CD8-positive, alpha-beta memory T cell (primary cell): Measurements from ENCODE around the gene ZNF804A. TPM values are rescaled to one million over a fixed set of nuclear protein-coding genes. Genes with fewer than 3 reads are reported as not detected.

ENCODE experiments used
- CTCF ChIA-PET: fragments of 350-600 bp; sonication (Branson Sonifier 250); formaldehyde crosslinking; loops from one replicate; lab custom pipeline; 2021; ENCODE audit warnings: antibody characterized with exemption; lab: Charles Lee
- POLR2A ChIA-PET: fragments of 350-600 bp; sonication (Branson Sonifier 250); formaldehyde crosslinking; loops from one replicate; lab custom pipeline; 2021; ENCODE audit warnings: antibody characterized with exemption; lab: Charles Lee
- DNase-seq, 5 donors: peaks; one replicate each; pipeline versions ENCODE4 v3.0.0 to v3.0.0-alpha.2; 2020 to 2022; ENCODE audit warnings: mixed read lengths in 1 of 5
- H3K27ac ChIP-seq: one replicate; pipeline ENCODE4 v1.7.0; 2013; ENCODE audit warnings: low read depth, mild to moderate bottlenecking, low read length, moderate library complexity
- H3K27me3 ChIP-seq: 2 replicates; pipeline ENCODE4 v1.7.0; 2013; ENCODE audit warnings: low read length, mild to moderate bottlenecking; ENCODE audit not compliant: insufficient read depth, poor library complexity, severe bottlenecking
- H3K36me3 ChIP-seq: 2 replicates; pipeline ENCODE4 v1.7.0; 2013; ENCODE audit warnings: mild to moderate bottlenecking, low read length, moderate library complexity; ENCODE audit not compliant: insufficient read depth
- H3K4me1 ChIP-seq: 2 replicates; pipeline ENCODE4 v1.7.0; 2013; ENCODE audit warnings: mild to moderate bottlenecking, low read length, moderate library complexity; ENCODE audit not compliant: insufficient read depth
- H3K4me3 ChIP-seq: 2 replicates; pipeline ENCODE4 v1.7.0; 2013; ENCODE audit warnings: mild to moderate bottlenecking, low read length
- H3K9me3 ChIP-seq: 2 replicates; pipeline ENCODE4 v1.7.0; 2013; ENCODE audit warnings: mild to moderate bottlenecking, low read length
- H3K27ac Mint-ChIP-seq, 8 donors: one replicate each; pipeline ENCODE4 v1.8.0; 2020 to 2021; ENCODE audit warnings: mixed read lengths in 8 of 8, mild to moderate bottlenecking in 6 of 8, inconsistent platforms in 3 of 8, moderate library complexity in 3 of 8
- H3K27me3 Mint-ChIP-seq, 2 donors: one replicate each; pipeline ENCODE4 v1.8.0; 2020 to 2021; ENCODE audit warnings: mixed read lengths in 2 of 2, mild to moderate bottlenecking in 1 of 2, moderate library complexity in 1 of 2
- H3K36me3 Mint-ChIP-seq, 3 donors: one replicate each; pipeline ENCODE4 v1.8.0; 2020 to 2021; ENCODE audit warnings: mixed read lengths in 3 of 3, inconsistent platforms in 1 of 3, mild to moderate bottlenecking in 1 of 3
- H3K4me1 Mint-ChIP-seq, 3 donors: one replicate each; pipeline ENCODE4 v1.8.0; 2020 to 2021; ENCODE audit warnings: mixed read lengths in 3 of 3, inconsistent platforms in 1 of 3, mild to moderate bottlenecking in 1 of 3
- H3K4me3 Mint-ChIP-seq, 7 donors: one replicate each; pipeline ENCODE4 v1.8.0; 2020 to 2021; ENCODE audit warnings: mixed read lengths in 7 of 7, mild to moderate bottlenecking in 6 of 7, moderate library complexity in 4 of 7, inconsistent platforms in 2 of 7
- H3K9me3 Mint-ChIP-seq, 5 donors: one replicate each; pipeline ENCODE4 v1.8.0; 2020 to 2022; ENCODE audit warnings: mixed read lengths in 5 of 5, mild to moderate bottlenecking in 3 of 5, moderate library complexity in 2 of 5, inconsistent platforms in 1 of 5
- polyA plus RNA-seq: library from polyadenylated mRNA; unstranded; fragments of 300-500 nt; fragmentation: Illumina TruSeq; gene quantifications from one replicate; pipeline ENCODE4 v1.2.3, GENCODE V29; 2021
- total RNA-seq, 2 experiments: library from RNA; stranded (reverse); gene quantifications; one replicate each; pipeline ENCODE4 v1.2.3, GENCODE V29; 2021

The ZNF804A gene
- total and polyA plus RNA-seq, 3 experiments from 2014 or later: not detected

DNA sequence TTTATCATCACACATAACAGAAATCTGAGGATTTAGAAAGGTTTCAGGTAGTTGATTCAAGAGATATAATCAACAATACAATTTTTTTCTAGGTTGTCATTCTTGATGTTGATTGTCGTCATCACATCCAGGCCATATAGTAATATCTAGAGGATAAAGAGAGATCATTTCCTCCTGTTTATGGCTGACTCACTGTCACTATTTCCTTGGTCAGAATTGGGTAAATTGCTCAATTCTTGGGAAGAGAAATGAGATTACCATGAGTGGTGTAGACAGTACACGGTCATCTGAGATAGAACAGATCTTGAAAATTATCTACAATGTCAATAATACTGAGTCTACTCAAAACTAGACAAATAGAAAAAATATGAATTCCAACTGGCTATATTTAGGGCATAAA, 78.8 kb downstream of the ZNF804A start:
- DNase-seq: no peak
- peaks cover 0 to 3% (median 0%) of the 10 kb centered on the region in 5 donors for H3K9me3 Mint-ChIP-seq
- POLR2A ChIA-PET: no interaction called here
- CTCF ChIA-PET: no interaction called here
- H3K36me3 ChIP-seq: no peaks in the 10 kb centered on the region
- H3K27me3 ChIP-seq: no peaks in the 10 kb centered on the region
- H3K9me3 ChIP-seq: no peaks in the 10 kb centered on the region
- no peak overlapping the region for H3K27ac ChIP-seq
- H3K27ac Mint-ChIP-seq: no peak overlapping the region
- no peaks in the 10 kb centered on the region for H3K36me3 Mint-ChIP-seq
- H3K4me3 Mint-ChIP-seq: no peak overlapping the region
- no peak overlapping the region for H3K4me3 ChIP-seq
- H3K4me1 Mint-ChIP-seq: no peaks in the 10 kb centered on the region
- H3K4me1 ChIP-seq: no peaks in the 10 kb centered on the region
- H3K27me3 Mint-ChIP-seq: no peaks in the 10 kb centered on the region

DNA sequence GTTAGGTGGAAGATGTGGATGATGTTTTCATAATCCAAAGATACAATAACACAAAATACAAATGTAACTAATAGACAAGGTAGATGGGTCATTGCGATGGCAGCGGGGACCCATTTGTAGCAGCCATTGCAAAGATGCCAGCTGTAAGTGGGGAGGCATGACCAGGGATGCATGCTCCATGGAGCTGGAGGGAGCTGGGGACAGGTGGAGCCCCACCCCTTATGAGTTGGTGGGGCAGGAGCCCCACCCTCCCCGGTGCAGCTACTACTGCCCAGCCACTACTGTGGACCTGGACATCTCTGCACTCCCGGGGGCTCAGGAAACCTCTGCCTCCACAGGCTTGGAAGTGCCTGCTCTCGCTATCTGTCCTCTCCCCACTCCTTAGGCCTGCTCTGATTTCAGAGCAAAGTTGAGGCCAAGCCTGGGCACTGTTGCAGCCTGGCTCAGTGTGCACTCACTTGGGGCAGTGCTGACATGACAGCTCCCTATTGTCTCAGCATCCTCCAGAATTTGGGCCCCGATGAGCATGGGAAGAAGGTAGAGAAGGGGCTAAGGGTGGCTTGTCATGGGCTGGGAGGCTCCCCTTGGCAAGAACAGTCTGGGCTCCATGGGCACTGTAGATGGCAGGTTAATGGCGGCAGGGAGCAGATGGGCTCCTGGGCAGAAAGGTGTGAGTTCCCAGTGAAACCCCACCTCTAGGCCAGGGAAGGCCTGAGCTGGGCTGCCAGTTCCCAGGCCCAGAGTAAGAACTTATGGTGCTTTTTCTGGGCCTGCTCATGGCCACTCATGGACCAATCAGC, 81.1 kb downstream of the ZNF804A start:
- no peaks in the 10 kb centered on the region for H3K9me3 ChIP-seq
- DNase-seq: no peak
- H3K4me1 ChIP-seq: no peaks in the 10 kb centered on the region
- ChIA-PET POLR2A (no interaction called here), CTCF (no interaction called here)
- no peaks in the 10 kb centered on the region for H3K36me3 Mint-ChIP-seq
- peaks cover 0 to 2% (median 0%) of the 10 kb centered on the region in 5 donors for H3K9me3 Mint-ChIP-seq
- H3K4me3 Mint-ChIP-seq: no peak overlapping the region
- H3K27ac ChIP-seq: no peak overlapping the region
- no peaks in the 10 kb centered on the region for H3K27me3 ChIP-seq
- no peaks in the 10 kb centered on the region for H3K36me3 ChIP-seq
- H3K27ac Mint-ChIP-seq: no peak overlapping the region
- H3K4me1 Mint-ChIP-seq: no peaks in the 10 kb centered on the region
- H3K4me3 ChIP-seq: no peak overlapping the region
- H3K27me3 Mint-ChIP-seq: no peaks in the 10 kb centered on the region

GRCh38 chr2:184680825-184681224, 82.5 kb downstream of the ZNF804A start:
- no peak for DNase-seq
- Histone ChIP-seq H3K9me3 (no peaks in the 10 kb centered on the region), H3K27me3 (no peaks in the 10 kb centered on the region), H3K4me3 (no peak overlapping the region), H3K36me3 (no peaks in the 10 kb centered on the region), H3K27ac (no peak overlapping the region), H3K4me1 (no peaks in the 10 kb centered on the region)
- ChIA-PET POLR2A (no interaction called here), CTCF (no interaction called here)
- H3K4me1 Mint-ChIP-seq: no peaks in the 10 kb centered on the region
- no peaks in the 10 kb centered on the region for H3K36me3 Mint-ChIP-seq
- H3K4me3 Mint-ChIP-seq: no peak overlapping the region
- peaks cover 0 to 2% (median 0%) of the 10 kb centered on the region in 5 donors for H3K9me3 Mint-ChIP-seq
- no peaks in the 10 kb centered on the region for H3K27me3 Mint-ChIP-seq
- H3K27ac Mint-ChIP-seq: no peak overlapping the region

GRCh38 chr2:184681642-184682321, 83.5 kb downstream of the ZNF804A start:
- no peak for DNase-seq
- no peaks in the 10 kb centered on the region for H3K4me1 ChIP-seq
- H3K4me3 ChIP-seq: no peak overlapping the region
- POLR2A ChIA-PET: no interaction called here
- H3K9me3 ChIP-seq: no peaks in the 10 kb centered on the region
- H3K27ac ChIP-seq: no peak overlapping the region
- no peak overlapping the region for H3K4me3 Mint-ChIP-seq
- CTCF ChIA-PET: no interaction called here
- H3K27me3 ChIP-seq: no peaks in the 10 kb centered on the region
- no peaks in the 10 kb centered on the region for H3K4me1 Mint-ChIP-seq
- H3K27me3 Mint-ChIP-seq: no peaks in the 10 kb centered on the region
- no peaks in the 10 kb centered on the region for H3K36me3 Mint-ChIP-seq
- H3K9me3 Mint-ChIP-seq: peaks cover 0 to 3% (median 0%) of the 10 kb centered on the region in 5 donors
- no peaks in the 10 kb centered on the region for H3K36me3 ChIP-seq
- no peak overlapping the region for H3K27ac Mint-ChIP-seq

DNA sequence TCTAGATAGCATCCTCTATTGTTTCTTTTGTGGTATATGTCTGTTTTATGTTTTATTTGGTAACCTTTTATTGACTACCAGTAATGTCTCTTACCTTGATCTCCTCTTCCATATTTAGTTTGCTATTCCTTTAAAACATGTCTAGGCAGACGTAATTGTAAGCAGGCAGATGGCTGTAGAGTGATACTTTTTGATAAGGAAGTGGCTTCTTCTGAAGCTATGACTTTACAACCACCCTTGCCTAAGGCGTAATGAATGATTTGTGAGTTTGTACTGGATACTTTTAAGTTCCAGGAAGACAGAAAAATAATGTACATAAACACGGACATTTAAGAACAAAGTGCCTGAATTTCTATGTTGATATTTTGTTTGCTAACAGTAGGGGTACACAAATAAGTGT, 85.6 kb downstream of the ZNF804A start:
- DNase-seq: no peak
- H3K36me3 Mint-ChIP-seq: no peaks in the 10 kb centered on the region
- H3K9me3 Mint-ChIP-seq: peaks cover 0 to 6% (median 0%) of the 10 kb centered on the region in 5 donors
- no peaks in the 10 kb centered on the region for H3K27me3 ChIP-seq
- H3K27me3 Mint-ChIP-seq: no peaks in the 10 kb centered on the region
- no peak overlapping the region for H3K4me3 Mint-ChIP-seq
- no peaks in the 10 kb centered on the region for H3K4me1 Mint-ChIP-seq
- H3K36me3 ChIP-seq: no peaks in the 10 kb centered on the region
- no peaks in the 10 kb centered on the region for H3K4me1 ChIP-seq
- no peak overlapping the region for H3K4me3 ChIP-seq
- H3K27ac ChIP-seq: no peak overlapping the region
- no peaks in the 10 kb centered on the region for H3K9me3 ChIP-seq
- ChIA-PET POLR2A (no interaction called here), CTCF (no interaction called here)
- no peak overlapping the region for H3K27ac Mint-ChIP-seq

DNA sequence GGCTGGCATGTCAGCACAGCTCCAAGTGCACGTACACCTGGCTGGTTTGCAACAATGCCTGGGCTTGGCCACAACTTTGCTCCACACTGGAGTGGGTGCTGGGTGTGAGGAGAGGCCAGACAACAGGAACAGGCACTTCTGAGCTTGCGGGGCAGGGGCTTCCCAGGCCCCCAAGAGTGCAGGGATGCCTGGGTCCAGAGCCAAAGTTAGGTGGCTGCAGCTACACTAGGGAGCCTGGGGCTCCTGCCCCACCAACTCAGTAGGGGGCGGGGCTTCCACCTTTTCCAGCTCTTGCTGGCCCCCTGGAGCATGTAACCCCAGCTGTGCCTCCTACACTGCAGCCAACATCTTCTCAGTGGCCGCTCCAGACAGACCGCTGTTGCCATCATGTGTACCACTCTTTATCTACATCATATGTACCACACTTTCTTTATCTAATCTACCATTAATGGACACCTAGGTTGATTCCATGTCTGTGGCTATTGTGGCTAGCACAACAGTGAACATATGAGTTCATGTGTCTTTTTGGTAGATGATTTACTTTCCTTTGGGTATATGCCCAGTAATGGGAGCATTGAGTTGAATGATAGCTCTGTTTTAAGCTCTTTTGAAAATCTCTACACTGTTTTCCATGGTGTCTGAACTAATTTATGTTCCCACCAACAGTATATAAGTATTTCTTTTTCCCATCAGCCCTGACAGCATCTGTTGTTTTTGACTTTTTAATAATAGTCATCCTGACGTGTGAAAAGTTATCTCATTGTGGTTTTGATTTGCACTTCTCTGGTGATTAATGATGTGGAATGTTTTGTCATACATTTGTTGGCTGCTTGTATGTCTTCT, 87.9 kb downstream of the ZNF804A start:
- peaks cover 0 to 6% (median 0%) of the 10 kb centered on the region in 5 donors for H3K9me3 Mint-ChIP-seq
- no peak overlapping the region for H3K27ac Mint-ChIP-seq
- DNase-seq: no peak
- H3K4me3 Mint-ChIP-seq: no peak overlapping the region
- Histone ChIP-seq H3K4me1 (no peaks in the 10 kb centered on the region), H3K36me3 (no peaks in the 10 kb centered on the region), H3K4me3 (no peak overlapping the region), H3K27me3 (no peaks in the 10 kb centered on the region), H3K9me3 (no peaks in the 10 kb centered on the region), H3K27ac (no peak overlapping the region)
- ChIA-PET CTCF (no interaction called here), POLR2A (no interaction called here)
- no peaks in the 10 kb centered on the region for H3K4me1 Mint-ChIP-seq
- H3K27me3 Mint-ChIP-seq: no peaks in the 10 kb centered on the region
- H3K36me3 Mint-ChIP-seq: no peaks in the 10 kb centered on the region

DNA sequence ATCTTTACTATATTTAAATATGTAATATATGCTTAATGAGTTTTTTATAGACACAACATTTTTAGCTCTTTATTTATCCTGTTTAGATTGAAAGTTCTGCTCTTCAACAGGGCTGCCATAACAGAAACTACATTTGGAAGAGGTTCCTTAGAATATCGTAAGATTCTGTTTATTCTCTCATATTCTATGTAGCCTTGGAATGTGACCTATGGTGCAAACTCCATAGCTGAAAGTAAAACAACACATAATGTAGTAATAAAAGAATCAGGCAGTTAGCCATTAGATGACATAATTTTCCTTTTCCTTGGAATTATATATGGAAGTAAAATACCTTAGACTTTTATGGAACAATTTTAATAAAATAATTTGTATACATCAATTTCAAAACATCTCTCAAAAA, 91.3 kb downstream of the ZNF804A start:
- H3K27me3 ChIP-seq: no peaks in the 10 kb centered on the region
- ChIA-PET CTCF (no interaction called here), POLR2A (no interaction called here)
- no peak overlapping the region for H3K4me3 ChIP-seq
- Mint-ChIP-seq H3K4me3 (no peak overlapping the region), H3K27me3 (no peaks in the 10 kb centered on the region), H3K9me3 (peaks cover 0 to 6% (median under 1%) of the 10 kb centered on the region in 5 donors), H3K27ac (no peak overlapping the region), H3K4me1 (no peaks in the 10 kb centered on the region), H3K36me3 (no peaks in the 10 kb centered on the region)
- no peaks in the 10 kb centered on the region for H3K36me3 ChIP-seq
- H3K27ac ChIP-seq: no peak overlapping the region
- H3K9me3 ChIP-seq: no peaks in the 10 kb centered on the region
- no peaks in the 10 kb centered on the region for H3K4me1 ChIP-seq
- DNase-seq: no peak
